Measurements from ENCODE around the gene THSD4. TPM values are rescaled to one million over a fixed set of nuclear protein-coding genes. Genes with fewer than 3 reads are reported as not detected.

The THSD4 gene
- total and polyA plus RNA-seq, 9 of the 15 experiments (the other 6 are each of a cell fraction or from before 2014, with no cell fraction given), result 0.04 TPM; not detected in 5

GRCh38 chr15:71458089-71458660 is 342.9 kb downstream of the THSD4 start:
- H3K9me3 ChIP-seq (replicated peaks; ENCODE audit: control insufficient read depth, insufficient read depth, low read depth, low read length), result no peaks in the 10 kb centered on the region
- FAIRE-seq, result no peak
- intact Hi-C loops (cut with micrococcal nuclease), result no loop called here
- in situ Hi-C loops (cut with MboI), result loop anchor here (10.0 kb wide), 1 partner anchor 1473 kb away; no protein-coding TSS in a partner anchor
- no peak overlapping the region for H3K4me3 ChIP-seq
- no peak overlapping the region for H3K9ac ChIP-seq (ENCODE audit: insufficient read depth in 1 of 2, low read depth in 2 of 2, low read length in 2 of 2)
- no peak for TF ChIP-seq MTA2 (IDR thresholded peaks at IDR 0.05; ENCODE audit: low read depth)
- TF ChIP-seq ZBTB43 (CRISPR knock-in tag; IDR thresholded peaks at IDR 0.05), result no peak
- TF ChIP-seq ZNF408 (CRISPR knock-in tag; IDR thresholded peaks at IDR 0.05; ENCODE audit: low read depth), result no peak
- TF ChIP-seq ZBTB8A (IDR thresholded peaks at IDR 0.05; ENCODE audit: partially characterized antibody), result no peak
- TF ChIP-seq ZNF134 (CRISPR knock-in tag; conservative IDR thresholded peaks at IDR 0.05), result no peak
- no peak for TF ChIP-seq SP2 (IDR thresholded peaks at IDR 0.05; ENCODE audit: extremely low read depth, low read depth, low read length, poor library complexity, severe bottlenecking)
- TF ChIP-seq MXI1 (IDR thresholded peaks at IDR 0.05; ENCODE audit: low read depth, low read length), result no peak
- ATAC-seq, result no peak
- H3K27me3 ChIP-seq (ENCODE audit: control insufficient read depth in 2 of 2, insufficient read depth in 2 of 2, low read length in 2 of 2), result no peaks in the 10 kb centered on the region
- H3K27ac ChIP-seq (ENCODE audit: extremely low read depth, low read depth, low read length), result no peak overlapping the region
- no peaks in the 10 kb centered on the region for H3K4me1 ChIP-seq (replicated peaks in 1 of 2; ENCODE audit: control insufficient read depth in 2 of 2, insufficient read depth in 2 of 2, low read length in 2 of 2)
- 0% methylated on average over 2 of the region's 2 CpGs for WGBS (ENCODE audit: insufficient coverage, low coverage, missing lambda C conversion rate)
- ChIA-PET CTCF (ENCODE audit: low intra/inter-chr PET ratio) (no interaction called here), POLR2A (no interaction called here)
- no peak overlapping the region for H2AFZ ChIP-seq (ENCODE audit: low read depth, low read length)
- H3K9me1 ChIP-seq (ENCODE audit: control insufficient read depth, insufficient read depth, low read length), result no peaks in the 10 kb centered on the region
- no peak for DNase-seq (ENCODE audit: extremely low read depth in 1 of 4, low spot score in 3 of 4)
- H4K20me1 ChIP-seq (replicated peaks; ENCODE audit: control insufficient read depth, insufficient read depth, low read length), result no peaks in the 10 kb centered on the region
- H3K4me2 ChIP-seq (ENCODE audit: insufficient read depth, low read length), result no peak overlapping the region
- no peaks in the 10 kb centered on the region for H3K36me3 ChIP-seq (ENCODE audit: control insufficient read depth, insufficient read depth, low read length)
- BruUV-seq (replicated peaks), result no TSS peak
- H3K79me2 ChIP-seq (ENCODE audit: control insufficient read depth, insufficient read depth, low read length), result no peaks in the 10 kb centered on the region
